ENCODE results near the gene LYRM1.

LYRM1 gene

GRCh38 chr16:20884240-20884556, 16.4 kb upstream of the LYRM1 start:
- TF ChIP-seq CTCF (conservative IDR thresholded peaks at IDR 0.05), result no peak
- H3K27ac ChIP-seq, result no peak overlapping the region

GRCh38 chr16:20886320-20886719, 14.3 kb upstream of the LYRM1 start:
- TF ChIP-seq CTCF (conservative IDR thresholded peaks at IDR 0.05), result no peak
- H3K27ac ChIP-seq, result no peak overlapping the region

- no peak overlapping the region for H3K27ac ChIP-seq
- TF ChIP-seq CTCF (conservative IDR thresholded peaks at IDR 0.05), result no peak
Measured at GRCh38 chr16:20887207-20887606, 13.4 kb upstream of the LYRM1 start.

- no peak for TF ChIP-seq CTCF (conservative IDR thresholded peaks at IDR 0.05)
- H3K27ac ChIP-seq, result no peak overlapping the region
Measured at GRCh38 chr16:20889625-20890275, 10.8 kb upstream of the LYRM1 start.

GRCh38 chr16:20894388-20894787, 6.2 kb upstream of the LYRM1 start:
- H3K27ac ChIP-seq, result no peak overlapping the region
- no peak for TF ChIP-seq CTCF (conservative IDR thresholded peaks at IDR 0.05)

GRCh38 chr16:20897253-20897897, 3.2 kb upstream of the LYRM1 start:
- TF ChIP-seq CTCF (conservative IDR thresholded peaks at IDR 0.05), result no peak
- H3K27ac ChIP-seq, result peak overlapping the region; percentile 26; the same call in 1 of the 2 replicates

- no peak overlapping the region for H3K27ac ChIP-seq
Measured at GRCh38 chr16:20897922-20898321, 2.6 kb upstream of the LYRM1 start.

More at GRCh38 chr16:20897922-20898321, 2.6 kb upstream of the LYRM1 start:
- TF ChIP-seq CTCF (conservative IDR thresholded peaks at IDR 0.05), result no peak
